ENCODE measurements around the gene ARPC5.
A peak's percentile ranks its signal among the peaks of the same experiment; 100 is the strongest.

DNA sequence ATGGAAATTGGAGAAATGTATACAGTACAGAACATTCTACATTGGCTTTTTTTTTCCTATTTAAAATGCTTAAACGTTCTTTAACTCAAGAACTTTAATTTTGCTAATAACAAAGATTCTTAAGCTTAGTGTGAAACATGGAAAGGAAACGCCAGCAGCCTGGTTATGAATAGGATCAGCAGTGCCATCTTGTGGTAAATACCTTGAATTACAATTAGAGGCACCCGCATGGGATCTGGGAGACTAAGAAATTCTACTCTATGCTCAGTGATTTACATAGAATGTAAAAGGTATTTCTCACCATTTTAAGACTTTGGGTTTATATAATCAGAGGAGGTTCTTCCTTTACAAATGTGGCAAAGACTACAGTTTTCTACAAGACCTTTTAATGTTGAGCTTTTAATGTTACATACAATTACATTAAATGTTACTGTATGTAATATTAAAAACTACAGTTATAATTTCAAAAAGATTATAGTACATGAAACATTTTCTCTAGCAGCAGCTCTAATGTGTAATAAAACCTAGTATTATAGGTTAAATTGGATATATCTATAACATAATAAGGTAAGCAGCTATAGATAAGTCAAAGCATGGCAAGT is 49.6 kb upstream of the ARPC5 start:
- TF ChIP-seq FOXM1 (IDR thresholded peaks at IDR 0.05; ENCODE audit: low read depth, low read length) = no peak
- TF ChIP-seq SUPT20H (IDR thresholded peaks at IDR 0.05; ENCODE audit: borderline replicate concordance, control insufficient read depth, low read depth, low read length) = no peak
- TF ChIP-seq, protein P1, sequence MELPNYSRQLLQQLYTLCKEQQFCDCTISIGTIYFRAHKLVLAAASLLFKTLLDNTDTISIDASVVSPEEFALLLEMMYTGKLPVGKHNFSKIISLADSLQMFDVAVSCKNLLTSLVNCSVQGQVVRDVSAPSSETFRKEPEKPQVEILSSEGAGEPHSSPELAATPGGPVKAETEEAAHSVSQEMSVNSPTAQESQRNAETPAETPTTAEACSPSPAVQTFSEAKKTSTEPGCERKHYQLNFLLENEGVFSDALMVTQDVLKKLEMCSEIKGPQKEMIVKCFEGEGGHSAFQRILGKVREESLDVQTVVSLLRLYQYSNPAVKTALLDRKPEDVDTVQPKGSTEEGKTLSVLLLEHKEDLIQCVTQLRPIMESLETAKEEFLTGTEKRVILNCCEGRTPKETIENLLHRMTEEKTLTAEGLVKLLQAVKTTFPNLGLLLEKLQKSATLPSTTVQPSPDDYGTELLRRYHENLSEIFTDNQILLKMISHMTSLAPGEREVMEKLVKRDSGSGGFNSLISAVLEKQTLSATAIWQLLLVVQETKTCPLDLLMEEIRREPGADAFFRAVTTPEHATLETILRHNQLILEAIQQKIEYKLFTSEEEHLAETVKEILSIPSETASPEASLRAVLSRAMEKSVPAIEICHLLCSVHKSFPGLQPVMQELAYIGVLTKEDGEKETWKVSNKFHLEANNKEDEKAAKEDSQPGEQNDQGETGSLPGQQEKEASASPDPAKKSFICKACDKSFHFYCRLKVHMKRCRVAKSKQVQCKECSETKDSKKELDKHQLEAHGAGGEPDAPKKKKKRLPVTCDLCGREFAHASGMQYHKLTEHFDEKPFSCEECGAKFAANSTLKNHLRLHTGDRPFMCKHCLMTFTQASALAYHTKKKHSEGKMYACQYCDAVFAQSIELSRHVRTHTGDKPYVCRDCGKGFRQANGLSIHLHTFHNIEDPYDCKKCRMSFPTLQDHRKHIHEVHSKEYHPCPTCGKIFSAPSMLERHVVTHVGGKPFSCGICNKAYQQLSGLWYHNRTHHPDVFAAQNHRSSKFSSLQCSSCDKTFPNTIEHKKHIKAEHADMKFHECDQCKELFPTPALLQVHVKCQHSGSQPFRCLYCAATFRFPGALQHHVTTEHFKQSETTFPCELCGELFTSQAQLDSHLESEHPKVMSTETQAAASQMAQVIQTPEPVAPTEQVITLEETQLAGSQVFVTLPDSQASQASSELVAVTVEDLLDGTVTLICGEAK (IDR thresholded peaks at IDR 0.05; ENCODE audit: borderline replicate concordance) = no peak
- no peak for TF ChIP-seq JUND (IDR thresholded peaks at IDR 0.05; ENCODE audit: low read depth, low read length)
- TF ChIP-seq, protein P2, sequence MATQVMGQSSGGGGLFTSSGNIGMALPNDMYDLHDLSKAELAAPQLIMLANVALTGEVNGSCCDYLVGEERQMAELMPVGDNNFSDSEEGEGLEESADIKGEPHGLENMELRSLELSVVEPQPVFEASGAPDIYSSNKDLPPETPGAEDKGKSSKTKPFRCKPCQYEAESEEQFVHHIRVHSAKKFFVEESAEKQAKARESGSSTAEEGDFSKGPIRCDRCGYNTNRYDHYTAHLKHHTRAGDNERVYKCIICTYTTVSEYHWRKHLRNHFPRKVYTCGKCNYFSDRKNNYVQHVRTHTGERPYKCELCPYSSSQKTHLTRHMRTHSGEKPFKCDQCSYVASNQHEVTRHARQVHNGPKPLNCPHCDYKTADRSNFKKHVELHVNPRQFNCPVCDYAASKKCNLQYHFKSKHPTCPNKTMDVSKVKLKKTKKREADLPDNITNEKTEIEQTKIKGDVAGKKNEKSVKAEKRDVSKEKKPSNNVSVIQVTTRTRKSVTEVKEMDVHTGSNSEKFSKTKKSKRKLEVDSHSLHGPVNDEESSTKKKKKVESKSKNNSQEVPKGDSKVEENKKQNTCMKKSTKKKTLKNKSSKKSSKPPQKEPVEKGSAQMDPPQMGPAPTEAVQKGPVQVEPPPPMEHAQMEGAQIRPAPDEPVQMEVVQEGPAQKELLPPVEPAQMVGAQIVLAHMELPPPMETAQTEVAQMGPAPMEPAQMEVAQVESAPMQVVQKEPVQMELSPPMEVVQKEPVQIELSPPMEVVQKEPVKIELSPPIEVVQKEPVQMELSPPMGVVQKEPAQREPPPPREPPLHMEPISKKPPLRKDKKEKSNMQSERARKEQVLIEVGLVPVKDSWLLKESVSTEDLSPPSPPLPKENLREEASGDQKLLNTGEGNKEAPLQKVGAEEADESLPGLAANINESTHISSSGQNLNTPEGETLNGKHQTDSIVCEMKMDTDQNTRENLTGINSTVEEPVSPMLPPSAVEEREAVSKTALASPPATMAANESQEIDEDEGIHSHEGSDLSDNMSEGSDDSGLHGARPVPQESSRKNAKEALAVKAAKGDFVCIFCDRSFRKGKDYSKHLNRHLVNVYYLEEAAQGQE (IDR thresholded peaks at IDR 0.05; ENCODE audit: low read depth, low read length) = no peak
- TF ChIP-seq, protein P3, sequence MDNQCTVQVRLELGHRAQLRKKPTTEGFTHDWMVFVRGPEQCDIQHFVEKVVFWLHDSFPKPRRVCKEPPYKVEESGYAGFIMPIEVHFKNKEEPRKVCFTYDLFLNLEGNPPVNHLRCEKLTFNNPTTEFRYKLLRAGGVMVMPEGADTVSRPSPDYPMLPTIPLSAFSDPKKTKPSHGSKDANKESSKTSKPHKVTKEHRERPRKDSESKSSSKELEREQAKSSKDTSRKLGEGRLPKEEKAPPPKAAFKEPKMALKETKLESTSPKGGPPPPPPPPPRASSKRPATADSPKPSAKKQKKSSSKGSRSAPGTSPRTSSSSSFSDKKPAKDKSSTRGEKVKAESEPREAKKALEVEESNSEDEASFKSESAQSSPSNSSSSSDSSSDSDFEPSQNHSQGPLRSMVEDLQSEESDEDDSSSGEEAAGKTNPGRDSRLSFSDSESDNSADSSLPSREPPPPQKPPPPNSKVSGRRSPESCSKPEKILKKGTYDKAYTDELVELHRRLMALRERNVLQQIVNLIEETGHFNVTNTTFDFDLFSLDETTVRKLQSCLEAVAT (IDR thresholded peaks at IDR 0.05) = no peak
- TF ChIP-seq, protein P4, sequence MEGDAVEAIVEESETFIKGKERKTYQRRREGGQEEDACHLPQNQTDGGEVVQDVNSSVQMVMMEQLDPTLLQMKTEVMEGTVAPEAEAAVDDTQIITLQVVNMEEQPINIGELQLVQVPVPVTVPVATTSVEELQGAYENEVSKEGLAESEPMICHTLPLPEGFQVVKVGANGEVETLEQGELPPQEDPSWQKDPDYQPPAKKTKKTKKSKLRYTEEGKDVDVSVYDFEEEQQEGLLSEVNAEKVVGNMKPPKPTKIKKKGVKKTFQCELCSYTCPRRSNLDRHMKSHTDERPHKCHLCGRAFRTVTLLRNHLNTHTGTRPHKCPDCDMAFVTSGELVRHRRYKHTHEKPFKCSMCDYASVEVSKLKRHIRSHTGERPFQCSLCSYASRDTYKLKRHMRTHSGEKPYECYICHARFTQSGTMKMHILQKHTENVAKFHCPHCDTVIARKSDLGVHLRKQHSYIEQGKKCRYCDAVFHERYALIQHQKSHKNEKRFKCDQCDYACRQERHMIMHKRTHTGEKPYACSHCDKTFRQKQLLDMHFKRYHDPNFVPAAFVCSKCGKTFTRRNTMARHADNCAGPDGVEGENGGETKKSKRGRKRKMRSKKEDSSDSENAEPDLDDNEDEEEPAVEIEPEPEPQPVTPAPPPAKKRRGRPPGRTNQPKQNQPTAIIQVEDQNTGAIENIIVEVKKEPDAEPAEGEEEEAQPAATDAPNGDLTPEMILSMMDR (IDR thresholded peaks at IDR 0.05 in 2 of 3, conservative IDR thresholded peaks at IDR 0.05 in 1 of 3; ENCODE audit: control insufficient read depth in 2 of 3, extremely low read depth in 1 of 3, insufficient read depth in 1 of 3, low read depth in 3 of 3, low read length in 3 of 3) = peak; percentile 60 to 77 (median 65)
- no peak for TF ChIP-seq EP300 (IDR thresholded peaks at IDR 0.05; ENCODE audit: borderline replicate concordance in 1 of 2, control insufficient read depth in 1 of 2, low read depth in 2 of 2, low read length in 2 of 2)
- TF ChIP-seq RBBP5 (conservative IDR thresholded peaks at IDR 0.05) = no peak
- TF ChIP-seq CREB1 (IDR thresholded peaks at IDR 0.05; ENCODE audit: low read depth) = no peak
- peak; percentile 81 for TF ChIP-seq RAD21 (IDR thresholded peaks at IDR 0.05; ENCODE audit: insufficient read depth, low read depth, low read length)
- no peak for TF ChIP-seq POLR2A (IDR thresholded peaks at IDR 0.05; ENCODE audit: low read depth, low read length)
- no peak for TF ChIP-seq BACH1 (IDR thresholded peaks at IDR 0.05; ENCODE audit: borderline replicate concordance)
- TF ChIP-seq YY1 (IDR thresholded peaks at IDR 0.05; ENCODE audit: low read depth, low read length) = 0 out of 2 replicates have a peak, but pooled peaks have one; percentile 11

Data from GM12878 (cell line).